SU-DHL-6 (cell line): ENCODE data around the gene FETUB.

Source experiments
- H2AFZ ChIP-seq: fragments of 200-600 bp; sonication (generic); 2 replicates; pipeline ENCODE4 v1.6.1; 2014; ENCODE audit warnings: low read depth, mild to moderate bottlenecking, moderate library complexity, mixed read lengths, antibody characterized with exemption, low read length; ENCODE audit not compliant: severe bottlenecking
- H3F3A ChIP-seq: fragments of 200-600 bp; shearing (Covaris generic); 2 replicates; pipeline ENCODE4 v1.6.0; 2016; ENCODE audit warnings: antibody characterized with exemption, mild to moderate bottlenecking; ENCODE audit not compliant: insufficient read depth
- H3K27ac ChIP-seq: fragments of 200-600 bp; sonication (generic); 2 replicates; pipeline ENCODE4 v1.5.1; 2016; ENCODE audit warnings: low read depth, mild to moderate bottlenecking, low read length, moderate library complexity, mixed read lengths
- H3K27me3 ChIP-seq: fragments of 200-600 bp; sonication (generic), shearing (Covaris generic); 2 replicates; pipeline ENCODE4 v1.6.0; 2014; ENCODE audit warnings: mild to moderate bottlenecking, low read length
- H3K36me3 ChIP-seq: fragments of 200-600 bp; sonication (generic); 2 replicates; pipeline ENCODE4 v1.6.1; 2014; ENCODE audit warnings: mild to moderate bottlenecking, low read length, mixed read lengths
- H3K4me2 ChIP-seq: fragments of 300-600, 200-600 bp; shearing (Covaris generic), sonication (generic); 2 replicates; pipeline ENCODE4 v1.6.0; 2014; ENCODE audit warnings: low read length, low read depth, mild to moderate bottlenecking; ENCODE audit not compliant: poor library complexity, severe bottlenecking
- H3K4me3 ChIP-seq: fragments of 200-600 bp; sonication (generic); 2 replicates; pipeline ENCODE4 v1.5.1; 2014; ENCODE audit warnings: antibody characterized with exemption, low read length, mild to moderate bottlenecking, mixed read lengths; ENCODE audit not compliant: insufficient read depth, poor library complexity, severe bottlenecking
- H3K79me2 ChIP-seq: fragments of 200-600 bp; sonication (generic); 2 replicates; pipeline ENCODE4 v1.6.1; 2014; ENCODE audit warnings: mild to moderate bottlenecking, low read length, moderate library complexity; ENCODE audit not compliant: insufficient read depth
- H3K9ac ChIP-seq: fragments of 200-600 bp; sonication (generic); 2 replicates; pipeline ENCODE4 v1.7.0; 2014; ENCODE audit warnings: mild to moderate bottlenecking, low read length
- H3K9me2 ChIP-seq: fragments of 200-600 bp; sonication (generic); replicated peaks from 2 replicates; pipeline ENCODE4 v1.6.1; 2014; ENCODE audit warnings: low read length; ENCODE audit not compliant: insufficient read depth
- H3K9me3 ChIP-seq: fragments of 200-600 bp; sonication (generic); 2 replicates; pipeline ENCODE4 v1.6.1; 2014; ENCODE audit warnings: low read length, mixed read lengths; ENCODE audit not compliant: insufficient read depth
- H4K20me1 ChIP-seq: fragments of 200-600 bp; sonication (generic); 2 replicates; pipeline ENCODE4 v1.6.1; 2014; ENCODE audit warnings: low read depth, mild to moderate bottlenecking, antibody characterized with exemption, low read length, moderate library complexity, mixed read lengths
- CTCF ChIP-seq: fragments of 200-600 bp; sonication (generic); IDR thresholded peaks from one replicate; pipeline ENCODE4 v1.5.1; 2017; ENCODE audit warnings: antibody characterized with exemption, mild to moderate bottlenecking, low read length, moderate library complexity; ENCODE audit not compliant: insufficient read depth, poor library complexity, severe bottlenecking
- EZH2phosphoT487 ChIP-seq: fragments of 200-600 bp; sonication (generic), shearing (Covaris generic); conservative IDR thresholded peaks from 2 replicates; pipeline ENCODE4 v1.6.1; 2018; ENCODE audit warnings: mild to moderate bottlenecking, antibody characterized with exemption, low read length, moderate library complexity, mixed read lengths

The FETUB gene

GRCh38 chr3:186639778-186640472 lies at the start of gene FETUB:
FETUB (plus strand) TSS chr3:186640399; CDS start chr3:186640461, 62 bp downstream.
- Histone ChIP-seq H3K4me2 (no peak within 1 kb of the TSS), H3K9ac (no peak within 1 kb of the TSS), H4K20me1 (no peaks in the 10 kb centered on the region), H3K79me2 (no peaks in the 10 kb centered on the region), H3K36me3 (no peaks in the 10 kb centered on the region), H3K27me3 (no peaks in the 10 kb centered on the region), H3F3A (no peaks in the 10 kb centered on the region), H3K4me3 (no peak within 1 kb of the TSS), H3K9me3 (no peaks in the 10 kb centered on the region), H3K9me2 (no peaks in the 10 kb centered on the region), H3K27ac (no peak within 1 kb of the TSS), H2AFZ (no peak within 1 kb of the TSS)
- TF ChIP-seq CTCF (no peak), EZH2phosphoT487 (no peak)

GRCh38 chr3:186590580-186591295 lies 49.5 kb upstream of the FETUB start:
- Histone ChIP-seq H3K9me3 (no peaks in the 10 kb centered on the region), H4K20me1 (no peaks in the 10 kb centered on the region), H2AFZ (no peak overlapping the region), H3K9ac (no peak overlapping the region), H3K79me2 (no peaks in the 10 kb centered on the region), H3F3A (peaks cover 12% of the 10 kb centered on the region), H3K4me3 (no peak overlapping the region), H3K9me2 (no peaks in the 10 kb centered on the region), H3K27me3 (no peaks in the 10 kb centered on the region), H3K36me3 (peaks cover 4% of the 10 kb centered on the region; the same call in 1 of the 2 replicates), H3K27ac (no peak overlapping the region), H3K4me2 (no peak overlapping the region)
- TF ChIP-seq CTCF (no peak), EZH2phosphoT487 (no peak)

GRCh38 chr3:186592682-186593081 lies 47.5 kb upstream of the FETUB start:
- no peaks in the 10 kb centered on the region for H3K27me3 ChIP-seq
- no peaks in the 10 kb centered on the region for H3K9me3 ChIP-seq
- H3K4me3 ChIP-seq, result no peak overlapping the region
- H4K20me1 ChIP-seq, result no peaks in the 10 kb centered on the region
- H2AFZ ChIP-seq, result no peak overlapping the region
- no peak overlapping the region for H3K4me2 ChIP-seq
- peaks cover 3% of the 10 kb centered on the region for H3F3A ChIP-seq
- no peaks in the 10 kb centered on the region for H3K79me2 ChIP-seq
- no peaks in the 10 kb centered on the region for H3K36me3 ChIP-seq
- H3K9me2 ChIP-seq, result no peaks in the 10 kb centered on the region
- no peak overlapping the region for H3K9ac ChIP-seq
- no peak overlapping the region for H3K27ac ChIP-seq
- no peak for TF ChIP-seq CTCF
- no peak for TF ChIP-seq EZH2phosphoT487
